Posterior vena cava (tissue), 2 donors: Measurements from ENCODE around the gene BRAT1. TPM values are rescaled to one million over a fixed set of nuclear protein-coding genes. Genes with fewer than 3 reads are reported as not detected.
A peak's percentile ranks its signal among the peaks of the same experiment; 100 is the strongest.

Experiments used
- DNase-seq: peaks from one replicate; pipeline ENCODE4 v3.0.0-alpha.2; 2020; ENCODE audit warnings: low spot score
- intact Hi-C, 2 donors: fragments of 100-400 bp; cut with DNase I; formaldehyde crosslinking; loops; one replicate each; pipeline versions ENCODE4 v1.14.1 to v1.14.2; 2022 to 2023
- total RNA-seq, 2 donors: library from RNA; stranded (reverse); fragmentation: NEBNext Ultra II Directional; extraction: Animal tissue kit (Norgen Biotek cat#: 25700); gene quantifications; one replicate each; pipeline ENCODE4 v1.2.1, GENCODE V29; 2021
- donor health status: DM: yes; HTN: yes; CAD: no.
- donor health status: DM: yes; HTN: yes; CAD: no.

Gene BRAT1
- total RNA-seq, 2 donors from 2014 or later, result 16.3 to 17.2 TPM

- DNase-seq, result no peak
- intact Hi-C loops, result no loop called here
These were observed 31.8 kb upstream of the BRAT1 start for GRCh38 chr7:2587134-2587533.

- no peak for DNase-seq
- intact Hi-C loops, result no loop called here
These were observed 31.1 kb upstream of the BRAT1 start for GRCh38 chr7:2586326-2587020.

- no peak for DNase-seq
- intact Hi-C loops, result no loop called here
These were observed 30.1 kb upstream of the BRAT1 start for GRCh38 chr7:2585446-2585845.

GRCh38 chr7:2583798-2584580, 28.7 kb upstream of the BRAT1 start:
- no peak for DNase-seq
- intact Hi-C loops, result no loop called here

- no peak for DNase-seq
- intact Hi-C loops, result no loop called here
These were observed 26.8 kb upstream of the BRAT1 start for GRCh38 chr7:2582006-2582735.

GRCh38 chr7:2580636-2581035, 25.3 kb upstream of the BRAT1 start:
- DNase-seq, result no peak
- intact Hi-C loops, result no loop called here

GRCh38 chr7:2577914-2578680, 22.8 kb upstream of the BRAT1 start:
- intact Hi-C loops, result loop anchor here in 1 of 2 donors (10.0 kb wide), 1 partner anchor 127 kb away; no protein-coding TSS in a partner anchor
- DNase-seq, result no peak

- intact Hi-C loops, result loop anchor here in 1 of 2 donors (10.0 kb wide), 1 partner anchor 128 kb away; no protein-coding TSS in a partner anchor
- DNase-seq, result no peak
These were observed 21.6 kb upstream of the BRAT1 start for GRCh38 chr7:2576742-2577491.

- intact Hi-C loops, result loop anchor here in 1 of 2 donors (10.0 kb wide), 1 partner anchor 129 kb away; no protein-coding TSS in a partner anchor
- DNase-seq, result peak; percentile 48
These were observed 20.5 kb upstream of the BRAT1 start for GRCh38 chr7:2575733-2576340.

GRCh38 chr7:2575046-2575732, 19.9 kb upstream of the BRAT1 start:
- intact Hi-C loops, result loop anchor here in 1 of 2 donors (10.0 kb wide), 1 partner anchor 130 kb away; no protein-coding TSS in a partner anchor
- DNase-seq, result peak; percentile 54

- intact Hi-C loops, result loop anchor here in 1 of 2 donors (10.0 kb wide), 1 partner anchor 131 kb away; no protein-coding TSS in a partner anchor
- DNase-seq, result peak; percentile 38
These were observed 18.4 kb upstream of the BRAT1 start for GRCh38 chr7:2573761-2574160.

- intact Hi-C loops, result loop anchor here in 1 of 2 donors (10.0 kb wide), 1 partner anchor 133 kb away; no protein-coding TSS in a partner anchor
- DNase-seq, result peak; percentile 69
These were observed 16.9 kb upstream of the BRAT1 start for GRCh38 chr7:2572101-2572842.

GRCh38 chr7:2571409-2571808, 16.1 kb upstream of the BRAT1 start:
- intact Hi-C loops, result loop anchor here in 1 of 2 donors (10.0 kb wide), 1 partner anchor 133 kb away; no protein-coding TSS in a partner anchor
- DNase-seq, result peak; percentile 36

- intact Hi-C loops, result loop anchor here in 1 of 2 donors (10.0 kb wide), 1 partner anchor 135 kb away; no protein-coding TSS in a partner anchor
- peak; percentile 78 for DNase-seq
These were observed 14.7 kb upstream of the BRAT1 start for GRCh38 chr7:2570021-2570420.

GRCh38 chr7:2569421-2569820, 14.1 kb upstream of the BRAT1 start:
- intact Hi-C loops, result loop anchor here in 1 of 2 donors (5.0 kb wide), 1 partner anchor 113 kb away; no protein-coding TSS in a partner anchor
- peak; percentile 73 for DNase-seq
